GM04503 (cell line): Measurements from ENCODE around the gene OR4C12.
"Not testable (repeated sequence)": the region's sequence is repeated elsewhere in the genome, so short reads cannot be mapped to it uniquely, and the experiment has no call there.

Experiments
- DNase-seq: peaks from one replicate; pipeline ENCODE4 v3.0.0-alpha.2; 2012; ENCODE audit warnings: low read depth

Gene OR4C12

GRCh38 chr11:49982435-49982834 is at the start of gene OR4C12:
Gene OR4C12 (minus strand): TSS chr11:49982535. CDS start chr11:49982501, 34 bp downstream.
- DNase-seq: not testable (repeated sequence)

- no peak for DNase-seq
These were observed 47.9 kb upstream of the OR4C12 start for GRCh38 chr11:50030193-50030592.

- DNase-seq: peak; percentile 3
These were observed 13.2 kb upstream of the OR4C12 start for GRCh38 chr11:49995565-49995964.

- DNase-seq: not testable (repeated sequence)
These were observed 8.9 kb downstream of the OR4C12 start for GRCh38 chr11:49973439-49973838.

GRCh38 chr11:49952091-49952490 is 30.2 kb downstream of the OR4C12 start, which contains the start of gene OR4C13:
Gene OR4C13 (plus strand): TSS chr11:49952391. CDS start chr11:49952423, 32 bp downstream.
- no peak for DNase-seq

- DNase-seq: not testable (repeated sequence)
These were observed 33.6 kb downstream of the OR4C12 start for GRCh38 chr11:49948701-49949100.
